ENCODE measurements around the gene ERO1B. TPM values are rescaled to one million over a fixed set of nuclear protein-coding genes. Genes with fewer than 3 reads are reported as not detected.

Gene ERO1B
- total RNA-seq, 1 experiment from 2014 or later: 5.4 TPM

- intact Hi-C loops (cut with micrococcal nuclease): no loop called here
- Histone ChIP-seq H3K4me1 (ENCODE audit: control insufficient read depth in 1 of 2, insufficient read depth in 2 of 2, low read length in 2 of 2) (0 out of 4 replicates have a peak, but pooled peaks cover 0 to 3% of the 10 kb centered on the region in 2 experiments), H3K9me2 (ENCODE audit: insufficient read depth) (0 out of 2 replicates have a peak, but pooled peaks cover 5% of the 10 kb centered on the region), H2AFZ (ENCODE audit: low read depth, low read length, poor library complexity, severe bottlenecking) (no peak overlapping the region), H3K79me2 (ENCODE audit: insufficient read depth, low read length) (no peaks in the 10 kb centered on the region), H3K4me2 (ENCODE audit: low read length) (no peak overlapping the region), H3K27ac (ENCODE audit: low read depth, low read length) (no peak overlapping the region), H3K4me3 (replicated peaks in 1 of 2; ENCODE audit: low read depth in 1 of 2, low read length in 2 of 2) (no peak overlapping the region), H3K9ac (ENCODE audit: low read length) (no peak overlapping the region), H4K20me1 (ENCODE audit: insufficient read depth) (no peaks in the 10 kb centered on the region), H3K27me3 (ENCODE audit: insufficient read depth, low read length) (no peaks in the 10 kb centered on the region), H3K9me3 (ENCODE audit: control insufficient read depth in 1 of 2, insufficient read depth in 1 of 2, low read depth in 1 of 2, low read length in 2 of 2) (no peaks in the 10 kb centered on the region), H3K36me3 (ENCODE audit: control insufficient read depth in 1 of 2, insufficient read depth in 2 of 2, low read length in 2 of 2) (no peaks in the 10 kb centered on the region)
- ATAC-seq (no peak), DNase-seq (ENCODE audit: low read depth, low spot score) (no peak)
- ChIA-PET POLR2A (no interaction called here), CTCF (no interaction called here), RAD21 (ENCODE audit: low non-redundant PET in 1 of 2, low total read pairs in 2 of 2, uncharacterized antibody in 2 of 2, unreplicated experiment in 2 of 2) (no interaction called here)
- TF ChIP-seq TCF7L2 (IDR thresholded peaks at IDR 0.05; ENCODE audit: borderline replicate concordance, extremely low read depth, insufficient read depth, insufficient read length) (no peak), ZFX (IDR thresholded peaks at IDR 0.05) (no peak), ELF1 (IDR thresholded peaks at IDR 0.05; ENCODE audit: borderline replicate concordance, low read depth) (no peak), CTCF (IDR thresholded peaks at IDR 0.05 in 2 of 3, conservative IDR thresholded peaks at IDR 0.05 in 1 of 3; ENCODE audit: borderline replicate concordance in 1 of 3, insufficient read depth in 1 of 3, low read depth in 2 of 3, low read length in 2 of 3) (no peak), ZNF274 (IDR thresholded peaks at IDR 0.05; ENCODE audit: low read depth, low read length) (no peak), POLR2AphosphoS5 (IDR thresholded peaks at IDR 0.05; ENCODE audit: low read depth, low read length) (no peak), SRF (IDR thresholded peaks at IDR 0.05; ENCODE audit: low read depth) (no peak)
- BruUV-seq (replicated peaks): no TSS peak
These were observed 8.4 kb downstream of the ERO1B start for GRCh38 chr1:236273358-236273757.

GRCh38 chr1:236269439-236269838, 12.3 kb downstream of the ERO1B start:
- Histone ChIP-seq H3K27me3 (ENCODE audit: insufficient read depth, low read length) (no peaks in the 10 kb centered on the region), H3K9me3 (ENCODE audit: control insufficient read depth in 1 of 2, insufficient read depth in 1 of 2, low read depth in 1 of 2, low read length in 2 of 2) (no peaks in the 10 kb centered on the region), H2AFZ (ENCODE audit: low read depth, low read length, poor library complexity, severe bottlenecking) (no peak overlapping the region), H3K9me2 (ENCODE audit: insufficient read depth) (no peaks in the 10 kb centered on the region), H4K20me1 (ENCODE audit: insufficient read depth) (no peaks in the 10 kb centered on the region), H3K4me1 (ENCODE audit: control insufficient read depth in 1 of 2, insufficient read depth in 2 of 2, low read length in 2 of 2) (0 out of 4 replicates have a peak, but pooled peaks cover 0 to 3% of the 10 kb centered on the region in 2 experiments), H3K4me2 (ENCODE audit: low read length) (no peak overlapping the region), H3K27ac (ENCODE audit: low read depth, low read length) (no peak overlapping the region), H3K9ac (ENCODE audit: low read length) (no peak overlapping the region), H3K79me2 (ENCODE audit: insufficient read depth, low read length) (no peaks in the 10 kb centered on the region), H3K36me3 (ENCODE audit: control insufficient read depth in 1 of 2, insufficient read depth in 2 of 2, low read length in 2 of 2) (no peaks in the 10 kb centered on the region), H3K4me3 (replicated peaks in 1 of 2; ENCODE audit: low read depth in 1 of 2, low read length in 2 of 2) (no peak overlapping the region)
- no TSS peak for BruUV-seq (replicated peaks)
- TF ChIP-seq SIN3A (IDR thresholded peaks at IDR 0.05; ENCODE audit: low read depth): no peak
- no peak for TF ChIP-seq ELF1 (IDR thresholded peaks at IDR 0.05; ENCODE audit: borderline replicate concordance, low read depth)
- TF ChIP-seq REST (IDR thresholded peaks at IDR 0.05; ENCODE audit: low read depth): no peak
- no peak for TF ChIP-seq MAX (IDR thresholded peaks at IDR 0.05)
- TF ChIP-seq EGR1 (IDR thresholded peaks at IDR 0.05; ENCODE audit: low read depth): no peak
- TF ChIP-seq RAD21 (IDR thresholded peaks at IDR 0.05; ENCODE audit: low read depth): no peak
- POLR2A ChIA-PET: no interaction called here
- no peak for DNase-seq (ENCODE audit: low read depth, low spot score)
- no peak for ATAC-seq
- CTCF ChIA-PET: no interaction called here
- intact Hi-C loops (cut with micrococcal nuclease): no loop called here
- RAD21 ChIA-PET (ENCODE audit: low non-redundant PET in 1 of 2, low total read pairs in 2 of 2, uncharacterized antibody in 2 of 2, unreplicated experiment in 2 of 2): no interaction called here
